ENCODE results near the gene WDR33.

WDR33 gene

DNA sequence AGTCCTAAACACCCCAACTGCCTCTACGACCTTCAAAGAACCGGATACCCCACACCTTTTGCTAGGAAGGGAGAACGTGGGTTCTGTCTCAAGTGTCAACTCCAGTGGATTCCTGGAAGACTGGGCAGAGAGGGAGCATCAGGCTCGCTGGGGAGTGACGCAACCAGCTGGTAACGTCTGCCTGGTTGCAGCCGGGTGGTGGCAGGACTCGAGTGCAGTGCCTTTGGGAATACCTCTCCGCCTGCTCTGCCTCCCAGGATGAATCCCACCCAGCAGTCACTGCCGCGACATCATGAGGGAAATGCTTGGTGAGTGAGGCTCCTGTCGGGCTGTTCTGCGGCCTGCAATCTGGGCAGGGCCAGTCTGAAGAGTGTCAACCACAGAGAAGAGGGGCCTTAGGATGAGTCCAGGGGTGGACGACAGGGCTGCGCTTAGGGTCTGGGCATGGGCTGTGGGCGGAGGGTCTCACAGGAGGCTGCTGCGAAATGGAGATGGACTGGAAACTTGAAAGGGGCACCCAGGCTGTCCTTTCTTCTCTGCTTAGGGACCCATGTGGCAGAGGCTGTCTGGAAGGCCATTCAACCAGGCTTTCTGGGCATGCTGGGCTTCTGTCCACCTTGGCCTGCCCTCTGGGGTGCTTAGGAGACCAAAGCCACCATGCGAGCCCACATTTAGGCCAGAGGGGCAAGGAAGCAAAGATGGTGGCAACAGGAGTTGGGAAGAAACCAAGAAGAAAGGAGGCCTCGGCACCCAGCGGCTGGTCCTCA, 152.1 kb downstream of the WDR33 start:
- no peak for DNase-seq

DNA sequence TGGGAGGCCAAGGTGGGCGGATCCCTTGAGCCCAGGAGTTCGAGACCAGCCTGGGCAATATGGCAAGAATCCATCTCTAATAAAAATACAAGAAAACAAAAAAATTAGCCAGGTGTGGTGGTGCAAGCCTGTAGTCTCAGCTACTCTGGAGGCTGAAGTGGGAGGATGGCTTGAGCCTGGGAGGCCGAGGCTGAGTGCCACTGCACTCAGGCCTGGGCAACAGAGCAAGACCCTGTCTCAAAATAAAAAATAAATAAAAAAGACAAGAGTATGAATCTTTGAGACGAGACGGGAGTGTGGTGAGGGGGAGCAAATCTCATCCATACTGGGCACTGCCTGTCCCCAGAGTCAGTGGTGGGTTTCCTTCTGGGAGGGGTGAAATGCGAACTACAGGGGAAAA, 152.8 kb downstream of the WDR33 start:
- no peak for DNase-seq

DNA sequence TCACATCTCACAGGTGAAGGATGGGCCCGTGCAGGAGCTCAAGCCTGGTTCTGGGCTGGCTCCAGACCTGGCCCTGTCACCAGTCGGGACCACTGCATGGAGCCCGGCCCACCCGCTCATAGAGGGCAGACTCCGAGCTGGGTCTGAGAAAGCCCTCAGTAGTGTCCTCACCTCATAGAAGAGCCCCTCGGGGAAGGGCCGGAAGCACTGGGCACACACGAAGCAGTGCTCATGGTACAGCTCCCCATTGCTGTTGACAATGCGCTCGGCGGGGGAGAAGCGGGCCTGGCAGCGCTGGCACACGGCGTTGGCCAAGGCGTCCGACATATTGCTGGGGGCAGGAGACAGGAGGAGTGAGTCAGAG, 153.8 kb downstream of the WDR33 start:
- no peak for DNase-seq

DNA sequence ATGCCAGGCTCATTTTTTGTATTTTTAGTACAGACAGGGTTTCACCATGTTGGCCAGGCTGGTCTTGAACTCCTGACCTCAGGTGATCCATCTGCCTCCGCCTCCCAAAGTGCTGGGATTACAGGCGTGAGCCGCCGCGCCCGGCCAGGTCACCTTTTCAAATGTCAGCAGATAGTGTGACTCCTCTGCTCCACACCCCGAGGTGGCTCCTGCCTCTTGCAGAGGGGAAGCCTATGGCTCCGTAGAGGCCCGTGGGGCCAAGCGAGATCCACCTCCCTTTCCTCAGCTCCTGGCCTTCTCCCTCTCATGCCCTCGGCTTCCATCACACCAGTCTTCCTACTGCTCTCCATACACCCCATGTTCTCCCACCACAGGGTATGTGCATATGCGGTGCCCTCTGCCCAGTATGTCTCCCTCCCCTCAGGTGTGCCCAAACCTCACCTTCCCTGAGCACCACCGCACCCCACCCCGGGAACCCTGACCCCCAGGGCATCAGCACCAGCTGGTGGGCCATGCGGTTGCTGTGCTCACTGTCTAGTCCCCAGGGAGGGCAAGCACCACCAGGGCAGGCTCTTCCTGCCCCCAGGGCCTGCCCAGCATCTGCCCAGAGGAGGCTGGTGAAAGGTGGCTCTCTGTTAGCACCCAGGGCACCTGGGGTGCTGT, 154.3 kb downstream of the WDR33 start:
- no peak for DNase-seq

DNA sequence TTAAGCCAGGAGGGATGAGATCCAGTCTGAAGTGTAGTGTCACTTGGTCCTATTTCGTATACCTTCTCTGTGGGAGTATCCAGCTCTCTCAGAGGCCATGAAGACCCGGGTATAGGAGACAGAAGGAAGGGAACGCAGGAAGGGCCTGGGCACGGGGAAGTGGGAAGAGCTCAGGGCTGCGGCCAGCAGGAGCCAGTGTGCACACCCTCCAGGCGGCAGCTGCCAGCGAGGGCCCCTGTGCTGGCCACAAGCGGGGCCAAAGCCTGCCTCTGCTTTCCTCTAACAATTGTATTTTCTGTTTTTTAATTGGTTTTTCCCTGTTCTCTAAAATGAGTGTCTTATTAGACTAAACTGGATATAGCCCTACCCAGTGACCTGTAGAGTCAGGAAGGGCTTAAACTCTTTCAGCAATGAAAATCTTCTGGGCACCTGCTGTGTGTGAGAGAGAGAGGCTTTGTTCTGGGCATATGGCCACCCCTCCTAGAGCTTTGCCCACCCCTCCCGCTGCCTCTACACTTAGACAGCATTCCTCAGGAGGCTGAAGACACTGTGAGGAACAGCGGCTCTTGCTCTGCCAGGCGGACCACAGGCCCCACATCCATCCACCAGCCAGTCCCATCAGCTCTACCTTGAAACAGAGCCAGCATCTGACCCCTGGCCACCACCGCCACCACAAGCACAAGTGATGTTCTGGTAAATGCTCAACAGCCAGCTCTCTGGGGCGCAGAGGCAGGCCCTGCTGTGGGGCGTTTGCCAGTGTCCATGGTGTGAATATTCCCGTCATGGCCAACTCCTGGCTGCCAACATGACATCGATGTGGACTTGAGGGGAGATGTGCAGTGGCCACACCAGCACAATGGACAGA, 155.5 kb downstream of the WDR33 start:
- DNase-seq, result no peak

DNA sequence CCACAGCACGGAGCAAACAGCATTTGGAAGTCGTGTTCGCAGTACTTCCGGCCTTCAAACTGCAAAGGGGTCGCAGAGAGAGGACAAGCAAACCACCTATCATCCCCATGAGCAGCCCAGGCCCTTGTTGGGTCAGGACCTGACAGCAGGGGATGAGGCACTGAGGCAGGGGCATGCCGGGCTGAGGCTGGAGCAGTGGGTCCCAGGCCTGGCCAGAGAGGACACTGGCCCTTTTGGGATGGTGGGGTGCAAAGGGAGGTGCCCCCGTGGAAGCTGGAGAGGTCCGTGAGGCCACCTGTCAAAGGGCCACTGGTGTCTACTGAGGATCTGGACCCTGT, 156.2 kb downstream of the WDR33 start:
- no peak for DNase-seq

DNA sequence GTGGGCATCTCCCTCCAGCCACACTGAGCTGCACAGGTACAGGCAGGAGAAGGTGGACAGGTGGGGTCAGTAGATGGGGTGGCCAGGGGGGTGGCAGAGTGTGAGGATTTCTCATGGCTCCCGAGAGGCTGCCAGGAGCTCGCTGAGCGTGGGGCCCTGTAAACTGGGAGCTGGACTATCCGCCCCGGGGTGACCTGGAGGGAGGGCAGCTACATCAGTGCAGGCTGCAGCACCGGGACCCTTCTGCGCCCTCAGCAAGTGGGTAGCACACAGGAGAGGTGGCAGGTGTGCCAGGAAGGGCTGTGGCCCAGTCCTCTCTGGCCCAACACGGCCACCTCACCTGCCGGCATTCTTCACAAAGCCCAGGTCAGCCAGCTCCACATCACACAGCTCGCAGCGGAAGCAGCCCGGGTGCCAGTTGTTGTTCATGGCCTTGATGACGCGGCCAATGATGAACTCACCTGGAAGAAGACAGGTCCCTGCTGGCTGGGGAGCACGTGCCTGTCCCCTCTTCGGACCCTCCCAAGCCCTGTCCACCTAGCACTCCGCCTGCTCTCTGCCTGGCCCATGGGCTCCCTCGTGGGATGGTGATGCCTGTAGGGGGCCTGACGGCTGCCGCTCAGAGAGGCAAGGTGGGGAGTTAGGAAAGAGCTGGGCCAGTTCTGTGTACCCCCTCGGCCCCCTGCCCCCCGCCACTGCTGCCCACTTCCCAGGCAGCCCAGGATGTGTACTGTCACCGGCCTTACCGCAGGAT, 156.7 kb downstream of the WDR33 start:
- DNase-seq, result no peak

DNA sequence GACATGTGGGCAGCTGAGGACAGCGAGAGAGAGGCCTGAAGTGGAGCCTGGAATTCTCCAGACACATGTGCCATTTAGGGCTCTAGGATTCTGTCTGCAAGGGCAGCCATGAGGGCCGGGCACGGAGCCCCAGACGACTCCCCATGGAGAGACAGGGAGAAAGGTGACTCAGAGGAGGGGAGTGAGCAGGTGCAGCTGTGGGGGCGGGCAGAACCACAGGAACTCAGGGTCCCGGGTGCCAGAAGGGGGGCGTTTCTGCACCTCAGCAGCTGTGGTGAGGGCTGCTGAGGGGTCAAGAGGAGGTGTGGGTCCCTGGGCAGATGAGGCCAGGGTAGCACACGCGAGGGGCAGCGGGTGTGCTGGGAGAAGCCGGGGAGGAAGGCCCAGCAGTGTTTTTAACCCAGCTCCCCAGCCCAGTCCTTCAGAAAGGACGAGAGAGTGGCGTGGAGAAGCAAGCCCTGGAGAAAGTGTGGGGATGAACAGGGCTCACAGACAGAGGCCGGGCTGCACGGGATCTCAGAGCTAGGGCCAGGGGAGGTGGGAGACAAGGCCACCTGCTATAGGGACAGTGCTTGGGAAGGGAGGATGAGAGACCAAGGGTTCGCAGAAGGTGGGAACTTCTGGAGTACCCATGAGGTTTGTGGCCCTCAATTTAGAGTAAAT, 157.4 kb downstream of the WDR33 start:
- no peak for DNase-seq

DNA sequence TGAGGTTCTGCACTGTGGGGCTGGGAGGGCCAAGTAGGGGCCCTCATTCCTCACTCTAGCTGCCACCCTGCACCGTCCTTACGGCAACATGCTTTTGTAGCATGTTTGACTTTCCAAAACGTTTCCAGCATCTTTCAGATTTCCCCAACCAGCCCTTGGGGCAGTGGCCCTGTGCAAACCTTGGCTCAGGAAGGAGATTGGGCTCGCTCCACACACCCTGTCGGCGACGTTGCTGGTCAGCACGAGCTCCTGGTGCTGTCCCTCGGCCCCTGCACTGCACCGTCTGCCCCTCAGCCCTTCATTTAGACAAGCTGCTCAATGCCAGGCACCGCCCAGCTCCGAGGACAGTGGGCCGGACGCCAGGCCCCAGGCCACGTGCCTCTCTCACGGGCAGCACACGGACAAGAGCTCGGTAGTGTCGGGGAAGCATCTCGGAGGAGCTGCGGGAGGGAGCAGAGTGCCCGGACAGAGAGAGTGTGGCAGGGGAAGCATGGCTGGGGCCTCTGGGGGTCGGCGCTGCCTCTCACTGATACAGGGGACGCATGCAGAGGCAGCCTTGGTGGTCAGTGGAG, 158.1 kb downstream of the WDR33 start:
- DNase-seq, result no peak

DNA sequence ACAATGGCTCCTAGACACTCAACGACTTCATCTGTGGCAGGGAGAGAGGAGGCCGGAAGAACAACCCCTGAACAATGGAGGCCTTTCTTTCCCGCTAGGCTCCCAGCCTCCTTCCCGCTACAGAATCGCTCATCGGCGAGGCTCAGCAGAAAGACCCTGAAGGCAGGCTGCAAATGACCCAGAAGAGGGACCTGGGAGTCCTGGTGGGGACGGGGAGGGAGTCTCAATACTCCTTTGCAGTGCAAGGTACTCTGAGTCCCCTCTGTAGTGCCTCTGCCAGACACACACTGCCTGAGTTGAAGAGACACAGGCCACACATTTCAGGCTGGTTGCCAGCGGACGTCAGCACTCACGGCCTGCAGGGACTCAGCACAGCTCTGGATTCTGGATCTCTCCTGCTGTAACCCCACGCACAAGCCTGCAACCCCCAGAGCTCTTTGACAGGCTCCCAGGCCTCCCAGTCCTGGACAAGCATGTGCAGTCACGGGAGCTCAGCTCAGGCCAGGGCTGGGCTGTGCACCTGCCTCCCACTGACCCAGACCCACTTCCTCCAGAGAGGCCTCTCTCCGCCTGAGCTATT, 158.9 kb downstream of the WDR33 start:
- peak in 42 of 58 donors; percentile 24 to 86 (median 68) for DNase-seq

DNA sequence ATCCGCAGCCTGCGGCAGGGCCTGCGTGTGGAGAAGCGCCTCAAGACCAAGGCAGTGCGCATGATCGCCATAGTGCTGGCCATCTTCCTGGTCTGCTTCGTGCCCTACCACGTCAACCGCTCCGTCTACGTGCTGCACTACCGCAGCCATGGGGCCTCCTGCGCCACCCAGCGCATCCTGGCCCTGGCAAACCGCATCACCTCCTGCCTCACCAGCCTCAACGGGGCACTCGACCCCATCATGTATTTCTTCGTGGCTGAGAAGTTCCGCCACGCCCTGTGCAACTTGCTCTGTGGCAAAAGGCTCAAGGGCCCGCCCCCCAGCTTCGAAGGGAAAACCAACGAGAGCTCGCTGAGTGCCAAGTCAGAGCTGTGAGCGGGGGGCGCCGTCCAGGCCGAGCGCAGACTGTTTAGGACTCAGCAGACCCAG, 159.6 kb downstream of the WDR33 start:
- DNase-seq, result no peak

Measured in anterior cingulate cortex (tissue), 58 donors.